CD14-positive monocyte (primary cell): ENCODE data around the gene ARL6. TPM values are rescaled to one million over a fixed set of nuclear protein-coding genes. Genes with fewer than 3 reads are reported as not detected.

ENCODE experiments used
- DNase-seq, 3 donors: peaks; one replicate each; pipeline ENCODE4 v3.0.0-alpha.2; 2011 to 2022
- H2AFZ ChIP-seq: 2 replicates; pipeline ENCODE4 v1.6.0; 2012; ENCODE audit warnings: mild to moderate bottlenecking, low read depth, low read length, inconsistent platforms; ENCODE audit not compliant: insufficient read depth, poor library complexity, severe bottlenecking
- H3K27ac ChIP-seq, 2 donors: 1 replicate in 1 of 2; 2 replicates in 1 of 2; pipeline ENCODE4 v1.5.1; 2012 to 2013; ENCODE audit warnings: low read length in 2 of 2, control low read depth in 1 of 2, inconsistent platforms in 1 of 2, low read depth in 1 of 2, mild to moderate bottlenecking in 1 of 2
- H3K27me3 ChIP-seq, 2 donors: one replicate each; pipeline versions ENCODE4 v1.6.0 to v1.6.1; 2011 to 2013; ENCODE audit warnings: low read length in 2 of 2; ENCODE audit not compliant: control insufficient read depth in 2 of 2, insufficient read depth in 2 of 2
- H3K36me3 ChIP-seq, 2 donors: replicated peaks in 1 of 2; 1 replicate in 1 of 2; 2 replicates in 1 of 2; pipeline versions ENCODE4 v1.5.1 to v1.6.1; 2012 to 2013; ENCODE audit warnings: low read length in 2 of 2, control low read depth in 1 of 2, inconsistent platforms in 1 of 2, mild to moderate bottlenecking in 1 of 2; ENCODE audit not compliant: insufficient read depth in 2 of 2, control insufficient read depth in 1 of 2
- H3K4me1 ChIP-seq, 2 donors: 1 replicate in 1 of 2; 2 replicates in 1 of 2; pipeline versions ENCODE4 v1.5.1 to v1.6.1; 2012 to 2013; ENCODE audit warnings: low read length in 2 of 2, control low read depth in 1 of 2, inconsistent platforms in 1 of 2, mild to moderate bottlenecking in 1 of 2, moderate library complexity in 1 of 2; ENCODE audit not compliant: insufficient read depth in 2 of 2, control insufficient read depth in 1 of 2
- H3K4me2 ChIP-seq: replicated peaks from 2 replicates; pipeline ENCODE3; 2012; ENCODE audit warnings: low read length, moderate library complexity, mild to moderate bottlenecking; ENCODE audit not compliant: poor library complexity, severe bottlenecking; ENCODE audit errors: extremely low read depth
- H3K4me3 ChIP-seq, 3 experiments: fragments of 200-600 bp in 1 of 3; sonication (generic) in 1 of 3; replicated peaks in 1 of 3; 1 replicate in 2 of 3; 2 replicates in 1 of 3; pipeline ENCODE4 v1.5.1; 2011 to 2013; ENCODE audit warnings: low read length in 3 of 3, mild to moderate bottlenecking in 3 of 3, control low read depth in 2 of 3, low read depth in 2 of 3, inconsistent platforms in 1 of 3, moderate library complexity in 1 of 3
- H3K79me2 ChIP-seq: 2 replicates; pipeline ENCODE4 v1.6.0; 2012; ENCODE audit warnings: mild to moderate bottlenecking, control low read depth, inconsistent platforms, low read length, moderate library complexity; ENCODE audit not compliant: insufficient read depth
- H3K9ac ChIP-seq: 2 replicates; pipeline ENCODE4 v1.6.0; 2017; ENCODE audit warnings: low read length, mild to moderate bottlenecking; ENCODE audit not compliant: insufficient read depth, poor library complexity, severe bottlenecking
- H3K9me3 ChIP-seq, 2 donors: replicated peaks in 1 of 2; 1 replicate in 1 of 2; 2 replicates in 1 of 2; pipeline versions ENCODE4 v1.5.1 to v1.6.1; 2012 to 2013; ENCODE audit warnings: low read length in 2 of 2, control low read depth in 1 of 2; ENCODE audit not compliant: control insufficient read depth in 1 of 2, insufficient read depth in 1 of 2
- H4K20me1 ChIP-seq: 2 replicates; pipeline ENCODE4 v1.6.0; 2012; ENCODE audit warnings: mild to moderate bottlenecking, low read length, control low read depth, moderate library complexity; ENCODE audit not compliant: insufficient read depth
- H3K27ac Mint-ChIP-seq, 7 donors: one replicate each; pipeline ENCODE4 v1.8.0; 2020; ENCODE audit warnings: mild to moderate bottlenecking in 7 of 7, mixed read lengths in 7 of 7, moderate library complexity in 6 of 7, inconsistent platforms in 2 of 7
- H3K27me3 Mint-ChIP-seq, 3 donors: one replicate each; pipeline ENCODE4 v1.8.0; 2021 to 2022; ENCODE audit warnings: low read depth in 3 of 3, mild to moderate bottlenecking in 3 of 3, mixed read lengths in 3 of 3, moderate library complexity in 3 of 3, inconsistent platforms in 1 of 3
- H3K36me3 Mint-ChIP-seq, 2 donors: one replicate each; pipeline ENCODE4 v1.8.0; 2020; ENCODE audit warnings: mixed read lengths in 2 of 2, inconsistent platforms in 1 of 2, mild to moderate bottlenecking in 1 of 2
- H3K4me1 Mint-ChIP-seq: one replicate; pipeline ENCODE4 v1.8.0; 2020; ENCODE audit warnings: mild to moderate bottlenecking, mixed read lengths
- H3K4me3 Mint-ChIP-seq, 2 donors: one replicate each; pipeline ENCODE4 v1.8.0; 2020; ENCODE audit warnings: mild to moderate bottlenecking in 2 of 2, mixed read lengths in 2 of 2, moderate library complexity in 1 of 2
- H3K9me3 Mint-ChIP-seq, 7 donors: one replicate each; pipeline ENCODE4 v1.8.0; 2020 to 2022; ENCODE audit warnings: mixed read lengths in 7 of 7, mild to moderate bottlenecking in 6 of 7, moderate library complexity in 6 of 7, inconsistent platforms in 2 of 7
- WGBS: methylation state at CpG from one replicate; pipeline ENCODE4 v1.1.5; 2013; ENCODE audit warnings: missing lambda C conversion rate; ENCODE audit not compliant: insufficient coverage; 5-methylcytosine and 5-hydroxymethylcytosine counted together
- intact Hi-C, 2 donors: fragments of 100-400 bp; cut with micrococcal nuclease; formaldehyde crosslinking; loops; one replicate each; pipeline versions ENCODE4 v1.15.0 to v1.15.1; 2023
- polyA plus RNA-seq, 3 donors: library from polyadenylated mRNA; depleted of rRNA in 1 of 3; unstranded in 2 of 3; stranded (reverse) in 1 of 3; fragments of 300-500 nt in 2 of 3; fragments of >200 nt in 1 of 3; fragmentation: Illumina TruSeq in 2 of 3; gene quantifications; 1 replicate in 2 of 3; 2 replicates in 1 of 3; pipeline ENCODE4 v1.2.3, GENCODE V29; 2012 to 2021
- TF ChIP-seq, protein P1 (sequence below): fragments of 200-600 bp; IDR thresholded peaks from one replicate; pipeline ENCODE4 v1.8.0; 2022; ENCODE audit warnings: antibody characterized with exemption, mild to moderate bottlenecking

The ARL6 gene
- polyA plus RNA-seq, 3 donors = 0.76 to 2.3 (median 1.8) TPM

GRCh38 chr3:97804471-97804870 lies 39.9 kb downstream of the ARL6 start:
- no CpG with 5 or more reads among the region's 3 CpGs for WGBS

GRCh38 chr3:97810779-97811390 lies 46.3 kb downstream of the ARL6 start:
- Histone ChIP-seq H2AFZ (no peak overlapping the region), H4K20me1 (no peaks in the 10 kb centered on the region), H3K9ac (no peak overlapping the region), H3K27me3 (no peaks in the 10 kb centered on the region), H3K9me3 (no peaks in the 10 kb centered on the region), H3K27ac (no peak overlapping the region), H3K4me1 (no peaks in the 10 kb centered on the region), H3K79me2 (no peaks in the 10 kb centered on the region), H3K4me3 (no peak overlapping the region), H3K4me2 (no peak overlapping the region), H3K36me3 (no peaks in the 10 kb centered on the region)
- no peak for DNase-seq
- TF ChIP-seq, protein P1, sequence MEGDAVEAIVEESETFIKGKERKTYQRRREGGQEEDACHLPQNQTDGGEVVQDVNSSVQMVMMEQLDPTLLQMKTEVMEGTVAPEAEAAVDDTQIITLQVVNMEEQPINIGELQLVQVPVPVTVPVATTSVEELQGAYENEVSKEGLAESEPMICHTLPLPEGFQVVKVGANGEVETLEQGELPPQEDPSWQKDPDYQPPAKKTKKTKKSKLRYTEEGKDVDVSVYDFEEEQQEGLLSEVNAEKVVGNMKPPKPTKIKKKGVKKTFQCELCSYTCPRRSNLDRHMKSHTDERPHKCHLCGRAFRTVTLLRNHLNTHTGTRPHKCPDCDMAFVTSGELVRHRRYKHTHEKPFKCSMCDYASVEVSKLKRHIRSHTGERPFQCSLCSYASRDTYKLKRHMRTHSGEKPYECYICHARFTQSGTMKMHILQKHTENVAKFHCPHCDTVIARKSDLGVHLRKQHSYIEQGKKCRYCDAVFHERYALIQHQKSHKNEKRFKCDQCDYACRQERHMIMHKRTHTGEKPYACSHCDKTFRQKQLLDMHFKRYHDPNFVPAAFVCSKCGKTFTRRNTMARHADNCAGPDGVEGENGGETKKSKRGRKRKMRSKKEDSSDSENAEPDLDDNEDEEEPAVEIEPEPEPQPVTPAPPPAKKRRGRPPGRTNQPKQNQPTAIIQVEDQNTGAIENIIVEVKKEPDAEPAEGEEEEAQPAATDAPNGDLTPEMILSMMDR = no peak
- Mint-ChIP-seq H3K4me1 (no peaks in the 10 kb centered on the region), H3K36me3 (no peaks in the 10 kb centered on the region), H3K27ac (no peak overlapping the region), H3K4me3 (no peak overlapping the region), H3K27me3 (peaks cover 1 to 3% (median 2%) of the 10 kb centered on the region in 3 donors), H3K9me3 (peaks cover 0 to 2% (median 0%) of the 10 kb centered on the region in 7 donors)
- intact Hi-C loops = no loop called here
- no CpG with 5 or more reads among the region's 2 CpGs for WGBS

More at GRCh38 chr3:97804471-97804870, 39.9 kb downstream of the ARL6 start:
- no peaks in the 10 kb centered on the region for H3K4me1 ChIP-seq
- no peaks in the 10 kb centered on the region for H3K79me2 ChIP-seq
- no peaks in the 10 kb centered on the region for H4K20me1 ChIP-seq
- no peak overlapping the region for H3K4me3 Mint-ChIP-seq
- no peak overlapping the region for H3K27ac Mint-ChIP-seq
- H3K9me3 ChIP-seq = no peaks in the 10 kb centered on the region
- H3K4me1 Mint-ChIP-seq = no peaks in the 10 kb centered on the region
- TF ChIP-seq, protein P1 = no peak
- H3K36me3 Mint-ChIP-seq = no peaks in the 10 kb centered on the region
- intact Hi-C loops = no loop called here
- no peak overlapping the region for H2AFZ ChIP-seq
- no peak overlapping the region for H3K27ac ChIP-seq
- no peak overlapping the region for H3K4me3 ChIP-seq
- no peaks in the 10 kb centered on the region for H3K36me3 ChIP-seq
- no peak overlapping the region for H3K9ac ChIP-seq
- peaks cover 0 to 4% (median 1%) of the 10 kb centered on the region in 3 donors for H3K27me3 Mint-ChIP-seq
- H3K4me2 ChIP-seq = no peak overlapping the region
- H3K27me3 ChIP-seq = no peaks in the 10 kb centered on the region
- DNase-seq = no peak
- H3K9me3 Mint-ChIP-seq = peaks cover 0 to 7% (median 0%) of the 10 kb centered on the region in 7 donors
